ENCODE data around the gene LRRC51. TPM values are rescaled to one million over a fixed set of nuclear protein-coding genes. Genes with fewer than 3 reads are reported as not detected.
A peak's percentile ranks its signal among the peaks of the same experiment; 100 is the strongest.

The LRRC51 gene
- total RNA-seq, 4 donors from 2014 or later: 9.1 to 10.0 (median 9.2) TPM

- intact Hi-C loops (cut with DNase I): no loop called here
- peak overlapping the region in 1 of 4 donors; percentile 2 for H3K27ac ChIP-seq (replicated peaks in 1 of 4)
- H3K9me3 ChIP-seq: no peaks in the 10 kb centered on the region
- no peak for DNase-seq (ENCODE audit: extremely low spot score)
- no peaks in the 10 kb centered on the region for H3K27me3 ChIP-seq
- H3K4me1 ChIP-seq: peaks cover 20 to 58% (median 45%) of the 10 kb centered on the region in 4 donors
- 41% methylated on average over 3 of the region's 5 CpGs for WGBS
- H3K36me3 ChIP-seq: peaks cover 0 to 6% (median 0%) of the 10 kb centered on the region in 4 donors
- TF ChIP-seq POLR2AphosphoS5 (IDR thresholded peaks at IDR 0.05) (no peak), EP300 (IDR thresholded peaks at IDR 0.05) (no peak), CTCF (IDR thresholded peaks at IDR 0.05) (no peak)
- no peak overlapping the region for H3K4me3 ChIP-seq
Measured at GRCh38 chr11:72045849-72046248, 34.8 kb upstream of the LRRC51 start.

GRCh38 chr11:72048766-72049460 is 31.7 kb upstream of the LRRC51 start:
- Histone ChIP-seq H3K4me1 (peaks cover 5 to 34% (median 22%) of the 10 kb centered on the region in 4 donors), H3K27me3 (no peaks in the 10 kb centered on the region), H3K9me3 (no peaks in the 10 kb centered on the region), H3K4me3 (no peak overlapping the region), H3K36me3 (peaks cover 0 to 6% (median 0%) of the 10 kb centered on the region in 4 donors), H3K27ac (replicated peaks in 1 of 4) (peak overlapping the region; percentile 22 to 55 (median 38))
- no peak for TF ChIP-seq POLR2AphosphoS5 (IDR thresholded peaks at IDR 0.05)
- no peak for TF ChIP-seq POLR2A (IDR thresholded peaks at IDR 0.05; ENCODE audit: low read depth)
- TF ChIP-seq EP300 (IDR thresholded peaks at IDR 0.05): no peak
- TF ChIP-seq CTCF (IDR thresholded peaks at IDR 0.05): no peak
- DNase-seq (ENCODE audit: extremely low spot score): no peak
- 89% methylated on average over 3 of the region's 3 CpGs for WGBS
- intact Hi-C loops (cut with DNase I): no loop called here

GRCh38 chr11:72058416-72059034 is 22.1 kb upstream of the LRRC51 start:
- H3K9me3 ChIP-seq: no peaks in the 10 kb centered on the region

GRCh38 chr11:72061739-72062396 is 18.8 kb upstream of the LRRC51 start:
- WGBS: 85% methylated on average over 5 of the region's 5 CpGs

More at GRCh38 chr11:72058416-72059034, 22.1 kb upstream of the LRRC51 start:
- Histone ChIP-seq H3K27me3 (no peaks in the 10 kb centered on the region), H3K27ac (replicated peaks in 1 of 4) (no peak overlapping the region), H3K4me1 (peaks cover 0 to 13% (median 4%) of the 10 kb centered on the region in 4 donors), H3K4me3 (no peak overlapping the region), H3K36me3 (peaks cover 0 to 22% (median 6%) of the 10 kb centered on the region in 4 donors)
- intact Hi-C loops (cut with DNase I): no loop called here
- WGBS: 63% methylated on average over 3 of the region's 3 CpGs
- no peak for DNase-seq (ENCODE audit: extremely low spot score)
- TF ChIP-seq POLR2AphosphoS5 (IDR thresholded peaks at IDR 0.05) (no peak), POLR2A (IDR thresholded peaks at IDR 0.05; ENCODE audit: low read depth) (no peak), EP300 (IDR thresholded peaks at IDR 0.05) (no peak), CTCF (IDR thresholded peaks at IDR 0.05) (no peak)

More at GRCh38 chr11:72061739-72062396, 18.8 kb upstream of the LRRC51 start:
- Histone ChIP-seq H3K4me3 (no peak overlapping the region), H3K27ac (replicated peaks in 1 of 4) (no peak overlapping the region), H3K27me3 (no peaks in the 10 kb centered on the region), H3K36me3 (peaks cover 0 to 22% (median 6%) of the 10 kb centered on the region in 4 donors), H3K9me3 (no peaks in the 10 kb centered on the region), H3K4me1 (peaks cover 6 to 26% (median 12%) of the 10 kb centered on the region in 4 donors)
- TF ChIP-seq POLR2AphosphoS5 (IDR thresholded peaks at IDR 0.05) (no peak), CTCF (IDR thresholded peaks at IDR 0.05) (no peak), EP300 (IDR thresholded peaks at IDR 0.05) (no peak), POLR2A (IDR thresholded peaks at IDR 0.05; ENCODE audit: low read depth) (no peak)
- intact Hi-C loops (cut with DNase I): no loop called here
- DNase-seq (ENCODE audit: extremely low spot score): no peak
